Measurements from ENCODE around the gene CIAO3.

CIAO3 gene

DNA sequence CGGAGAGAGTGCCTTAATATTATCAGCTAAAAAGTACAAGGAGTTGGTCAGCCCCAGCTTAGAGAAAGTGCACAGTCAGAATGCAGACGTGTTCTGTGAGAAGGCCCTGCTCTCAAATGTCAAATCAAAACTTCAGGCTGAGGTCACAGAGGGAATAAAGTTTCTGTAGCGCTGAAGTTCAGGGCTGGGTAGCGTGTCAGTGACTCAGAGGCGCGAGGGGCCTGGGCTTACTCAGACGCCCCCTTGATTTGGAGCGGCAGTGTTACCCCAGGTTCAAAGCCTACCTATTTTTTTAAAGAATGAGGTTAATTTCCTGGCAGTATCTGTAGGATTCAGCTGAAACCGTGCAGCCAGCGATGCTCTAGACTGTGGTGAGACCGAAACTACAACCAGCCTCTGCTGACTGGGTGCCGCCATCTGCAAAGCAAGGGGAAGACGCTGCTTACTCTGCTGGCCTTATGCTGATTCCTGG, 4.8 kb downstream of the CIAO3 start:
- peaks cover 6 to 66% of the 10 kb centered on the region in 2 experiments; a peak in 2 of 3 replicates for H3K36me3 ChIP-seq (ENCODE audit: control insufficient read depth in 2 of 2, insufficient read depth in 1 of 2, low read length in 2 of 2)
- POLR2A ChIA-PET = interaction anchor here (0.6 to 1.9 kb wide), 2 partner anchors 8 to 573 kb away, joined by 3 to 4 read pairs; partner anchors contain the start of gene UBE2I
- no peak overlapping the region for H3K27ac ChIP-seq (ENCODE audit: extremely low read depth, low read depth, low read length)
- no peak overlapping the region for H3K4me3 ChIP-seq (ENCODE audit: low read depth, low read length)
- CTCF ChIA-PET = interaction anchor here (0.6 to 2.9 kb wide), 2 partner anchors 10 to 24 kb away, joined by 3 to 10 read pairs; partner anchors contain the start of gene CCDC78
- TF ChIP-seq, protein P1, sequence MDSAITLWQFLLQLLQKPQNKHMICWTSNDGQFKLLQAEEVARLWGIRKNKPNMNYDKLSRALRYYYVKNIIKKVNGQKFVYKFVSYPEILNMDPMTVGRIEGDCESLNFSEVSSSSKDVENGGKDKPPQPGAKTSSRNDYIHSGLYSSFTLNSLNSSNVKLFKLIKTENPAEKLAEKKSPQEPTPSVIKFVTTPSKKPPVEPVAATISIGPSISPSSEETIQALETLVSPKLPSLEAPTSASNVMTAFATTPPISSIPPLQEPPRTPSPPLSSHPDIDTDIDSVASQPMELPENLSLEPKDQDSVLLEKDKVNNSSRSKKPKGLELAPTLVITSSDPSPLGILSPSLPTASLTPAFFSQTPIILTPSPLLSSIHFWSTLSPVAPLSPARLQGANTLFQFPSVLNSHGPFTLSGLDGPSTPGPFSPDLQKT (IDR thresholded peaks at IDR 0.05; ENCODE audit: borderline replicate concordance, low read depth, low read length) = no peak
- no peaks in the 10 kb centered on the region for H3K9me3 ChIP-seq (ENCODE audit: control insufficient read depth, insufficient read depth, low read depth, low read length)
- 0 out of 2 replicates have a peak, but pooled peaks cover 2% of the 10 kb centered on the region for H3K4me1 ChIP-seq (ENCODE audit: control insufficient read depth, insufficient read depth, low read length)

DNA sequence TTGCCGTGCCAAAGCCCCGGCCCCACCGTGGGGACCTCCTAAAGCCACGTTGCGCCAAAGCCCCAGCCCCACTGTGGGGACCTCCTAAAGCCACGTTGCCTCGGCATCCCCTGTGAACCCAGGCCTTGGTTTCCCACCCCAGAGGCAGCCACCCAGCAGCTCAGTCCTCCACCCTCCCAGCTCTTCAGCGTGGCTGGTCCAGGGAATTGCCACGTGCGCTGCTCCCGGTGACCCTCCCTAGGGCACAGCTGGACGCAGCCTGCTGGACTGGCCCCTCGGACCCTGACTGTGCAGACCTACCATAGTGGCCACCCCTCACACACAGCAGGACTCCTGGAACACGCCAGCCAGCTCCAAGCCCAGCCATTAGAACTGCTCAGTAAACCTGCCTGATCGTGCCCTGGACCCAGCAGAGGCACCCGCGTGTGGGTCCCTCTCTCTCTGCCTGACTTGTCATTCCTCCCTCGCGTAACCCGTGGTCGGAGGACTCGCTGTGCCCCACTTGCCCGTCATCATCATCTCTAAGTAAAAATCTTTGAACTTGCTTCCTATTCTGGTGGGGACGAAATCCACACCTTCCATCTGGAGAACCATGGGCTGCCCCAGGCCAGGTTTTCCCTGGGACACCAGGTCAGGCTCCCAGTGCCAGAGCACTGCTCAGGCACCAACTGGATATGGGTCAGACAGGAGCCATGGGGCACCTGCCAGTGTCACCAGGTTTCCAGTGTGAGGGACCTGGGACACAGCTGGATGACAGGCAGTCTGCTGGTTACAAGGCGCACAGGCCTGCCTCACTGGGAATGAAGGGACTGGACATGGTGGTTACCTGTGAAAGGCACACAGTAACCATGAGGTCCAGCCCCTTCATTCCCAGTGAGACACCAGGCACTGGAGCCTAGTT, 5.6 kb downstream of the CIAO3 start:
- Histone ChIP-seq H3K4me1 (ENCODE audit: control insufficient read depth, insufficient read depth, low read length) (0 out of 2 replicates have a peak, but pooled peaks cover 2% of the 10 kb centered on the region), H3K9me3 (ENCODE audit: control insufficient read depth, insufficient read depth, low read depth, low read length) (no peaks in the 10 kb centered on the region), H3K36me3 (ENCODE audit: control insufficient read depth in 2 of 2, insufficient read depth in 1 of 2, low read length in 2 of 2) (peaks cover 6 to 74% of the 10 kb centered on the region in 2 experiments; a peak in 2 of 3 replicates), H3K4me3 (ENCODE audit: low read depth, low read length) (no peak overlapping the region), H3K27ac (ENCODE audit: extremely low read depth, low read depth, low read length) (no peak overlapping the region)
- TF ChIP-seq, protein P2, sequence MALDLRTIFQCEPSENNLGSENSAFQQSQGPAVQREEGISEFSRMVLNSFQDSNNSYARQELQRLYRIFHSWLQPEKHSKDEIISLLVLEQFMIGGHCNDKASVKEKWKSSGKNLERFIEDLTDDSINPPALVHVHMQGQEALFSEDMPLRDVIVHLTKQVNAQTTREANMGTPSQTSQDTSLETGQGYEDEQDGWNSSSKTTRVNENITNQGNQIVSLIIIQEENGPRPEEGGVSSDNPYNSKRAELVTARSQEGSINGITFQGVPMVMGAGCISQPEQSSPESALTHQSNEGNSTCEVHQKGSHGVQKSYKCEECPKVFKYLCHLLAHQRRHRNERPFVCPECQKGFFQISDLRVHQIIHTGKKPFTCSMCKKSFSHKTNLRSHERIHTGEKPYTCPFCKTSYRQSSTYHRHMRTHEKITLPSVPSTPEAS (tag by site-specific recombination; IDR thresholded peaks at IDR 0.05) = no peak
- no peak for TF ChIP-seq ZNF292 (tag by site-specific recombination; IDR thresholded peaks at IDR 0.05; ENCODE audit: borderline replicate concordance, low read depth)
- TF ChIP-seq HOXA7 (CRISPR knock-in tag; IDR thresholded peaks at IDR 0.05; ENCODE audit: borderline replicate concordance) = no peak
- no peak for TF ChIP-seq ZNF843 (tag by site-specific recombination; IDR thresholded peaks at IDR 0.05)
- no peak for TF ChIP-seq HOXD13 (CRISPR knock-in tag; IDR thresholded peaks at IDR 0.05; ENCODE audit: borderline replicate concordance)
- TF ChIP-seq ZNF274 (IDR thresholded peaks at IDR 0.05; ENCODE audit: low read length) = no peak
- TF ChIP-seq ZNF274 (tag by site-specific recombination; IDR thresholded peaks at IDR 0.05; ENCODE audit: borderline replicate concordance) = no peak
- no peak for TF ChIP-seq IKZF3 (tag by site-specific recombination; IDR thresholded peaks at IDR 0.05)
- no peak for TF ChIP-seq KLF9 (tag by site-specific recombination; IDR thresholded peaks at IDR 0.05; ENCODE audit: low read depth)
- no peak for TF ChIP-seq ZNF155 (tag by site-specific recombination; IDR thresholded peaks at IDR 0.05)
- TF ChIP-seq ZSCAN23 (tag by site-specific recombination; IDR thresholded peaks at IDR 0.05) = no peak
- TF ChIP-seq, protein P3, sequence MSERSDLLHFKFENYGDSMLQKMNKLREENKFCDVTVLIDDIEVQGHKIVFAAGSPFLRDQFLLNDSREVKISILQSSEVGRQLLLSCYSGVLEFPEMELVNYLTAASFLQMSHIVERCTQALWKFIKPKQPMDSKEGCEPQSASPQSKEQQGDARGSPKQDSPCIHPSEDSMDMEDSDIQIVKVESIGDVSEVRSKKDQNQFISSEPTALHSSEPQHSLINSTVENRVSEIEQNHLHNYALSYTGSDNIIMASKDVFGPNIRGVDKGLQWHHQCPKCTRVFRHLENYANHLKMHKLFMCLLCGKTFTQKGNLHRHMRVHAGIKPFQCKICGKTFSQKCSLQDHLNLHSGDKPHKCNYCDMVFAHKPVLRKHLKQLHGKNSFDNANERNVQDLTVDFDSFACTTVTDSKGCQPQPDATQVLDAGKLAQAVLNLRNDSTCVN (tag by site-specific recombination; optimal IDR thresholded peaks at IDR 0.05) = no peak
- TF ChIP-seq, protein P4, sequence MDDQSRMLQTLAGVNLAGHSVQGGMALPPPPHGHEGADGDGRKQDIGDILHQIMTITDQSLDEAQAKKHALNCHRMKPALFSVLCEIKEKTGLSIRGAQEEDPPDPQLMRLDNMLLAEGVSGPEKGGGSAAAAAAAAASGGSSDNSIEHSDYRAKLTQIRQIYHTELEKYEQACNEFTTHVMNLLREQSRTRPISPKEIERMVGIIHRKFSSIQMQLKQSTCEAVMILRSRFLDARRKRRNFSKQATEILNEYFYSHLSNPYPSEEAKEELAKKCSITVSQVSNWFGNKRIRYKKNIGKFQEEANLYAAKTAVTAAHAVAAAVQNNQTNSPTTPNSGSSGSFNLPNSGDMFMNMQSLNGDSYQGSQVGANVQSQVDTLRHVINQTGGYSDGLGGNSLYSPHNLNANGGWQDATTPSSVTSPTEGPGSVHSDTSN (CRISPR knock-in tag; IDR thresholded peaks at IDR 0.05) = no peak
- no peak for TF ChIP-seq ZBTB1 (tag by site-specific recombination; IDR thresholded peaks at IDR 0.05)
- no peak for TF ChIP-seq WT1 (tag by site-specific recombination; IDR thresholded peaks at IDR 0.05)
- TF ChIP-seq TRIM28 (IDR thresholded peaks at IDR 0.05; ENCODE audit: borderline replicate concordance, low read length) = no peak
- no peak for TF ChIP-seq ZNF366 (tag by site-specific recombination; conservative IDR thresholded peaks at IDR 0.05)
- TF ChIP-seq GLIS2 (tag by site-specific recombination; IDR thresholded peaks at IDR 0.05) = no peak
- TF ChIP-seq GLI2 (tag by site-specific recombination; IDR thresholded peaks at IDR 0.05; ENCODE audit: borderline replicate concordance, low read depth) = no peak
- TF ChIP-seq, protein P5, sequence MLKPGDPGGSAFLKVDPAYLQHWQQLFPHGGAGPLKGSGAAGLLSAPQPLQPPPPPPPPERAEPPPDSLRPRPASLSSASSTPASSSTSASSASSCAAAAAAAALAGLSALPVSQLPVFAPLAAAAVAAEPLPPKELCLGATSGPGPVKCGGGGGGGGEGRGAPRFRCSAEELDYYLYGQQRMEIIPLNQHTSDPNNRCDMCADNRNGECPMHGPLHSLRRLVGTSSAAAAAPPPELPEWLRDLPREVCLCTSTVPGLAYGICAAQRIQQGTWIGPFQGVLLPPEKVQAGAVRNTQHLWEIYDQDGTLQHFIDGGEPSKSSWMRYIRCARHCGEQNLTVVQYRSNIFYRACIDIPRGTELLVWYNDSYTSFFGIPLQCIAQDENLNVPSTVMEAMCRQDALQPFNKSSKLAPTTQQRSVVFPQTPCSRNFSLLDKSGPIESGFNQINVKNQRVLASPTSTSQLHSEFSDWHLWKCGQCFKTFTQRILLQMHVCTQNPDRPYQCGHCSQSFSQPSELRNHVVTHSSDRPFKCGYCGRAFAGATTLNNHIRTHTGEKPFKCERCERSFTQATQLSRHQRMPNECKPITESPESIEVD (tag by site-specific recombination; IDR thresholded peaks at IDR 0.05) = no peak
- no peak for TF ChIP-seq ZNF768 (tag by site-specific recombination; IDR thresholded peaks at IDR 0.05)
- ChIA-PET POLR2A (interaction anchor here (1.9 kb wide), 1 partner anchor 7 kb away, joined by 4 read pairs; no protein-coding TSS in a partner anchor), CTCF (interaction anchor here (0.6 to 2.9 kb wide), 3 partner anchors 9 to 46 kb away, joined by 3 to 10 read pairs (median 3); partner anchors contain the start of gene CCDC78)
